K562 (cell line): ENCODE measurements around the gene PODXL. TPM values are rescaled to one million over a fixed set of nuclear protein-coding genes. Genes with fewer than 3 reads are reported as not detected.

Experiments
- BDP1 ChIP-seq: IDR thresholded peaks from 3 replicates; pipeline ENCODE4 v1.6.1; 2011; ENCODE audit not compliant: insufficient read length, insufficient read depth
- BRD9 ChIP-seq: fragments of 450-650 bp; IDR thresholded peaks from 2 replicates; pipeline ENCODE4 v1.6.1; 2018; ENCODE audit warnings: low read depth; ENCODE audit not compliant: partially characterized antibody
- CHCHD3 ChIP-seq: fragments of 250-450 bp; sonication (Bioruptor Pico); IDR thresholded peaks from 2 replicates; pipeline ENCODE4 v2.1.2; 2022; ENCODE audit warnings: mild to moderate bottlenecking
- ELF1 ChIP-seq: fragments of 200-800 bp; sonication (Bioruptor generic); IDR thresholded peaks from 2 replicates; pipeline ENCODE4 v1.6.1; 2016; ENCODE audit warnings: missing genetic modification characterization, missing compliant biosample characterization
- MAX ChIP-seq: sonication (generic); formaldehyde crosslinking; IDR thresholded peaks from 2 replicates; pipeline ENCODE4 v1.9.0; 2022; ENCODE audit warnings: mild to moderate bottlenecking, missing genetic modification reagents
- MED1 ChIP-seq: sonication (generic); formaldehyde crosslinking; IDR thresholded peaks from 2 replicates; pipeline ENCODE4 v1.8.1; 2023; ENCODE audit warnings: missing genetic modification reagents, borderline replicate concordance
- MIER1 ChIP-seq: fragments of 450-650 bp; IDR thresholded peaks from 2 replicates; pipeline ENCODE4 v1.6.1; 2016; ENCODE audit warnings: antibody characterized with exemption, mild to moderate bottlenecking, low read depth
- NCOA4 ChIP-seq: fragments of 450-650 bp; IDR thresholded peaks from 2 replicates; pipeline ENCODE4 v1.6.1; 2018; ENCODE audit warnings: mild to moderate bottlenecking; ENCODE audit not compliant: partially characterized antibody
- NFXL1 ChIP-seq: fragments of 450-650 bp; formaldehyde crosslinking; IDR thresholded peaks from 2 replicates; pipeline ENCODE4 v1.4.0; 2021; ENCODE audit warnings: mild to moderate bottlenecking
- NR2C2 ChIP-seq, 2 experiments: fragments of 200-800 bp in 1 of 2; sonication (Bioruptor generic) in 1 of 2; sonication (generic) in 1 of 2; formaldehyde crosslinking in 1 of 2; IDR thresholded peaks; 2 replicates each; pipeline versions ENCODE4 v1.6.1 to v1.8.0; 2016 to 2022; ENCODE audit warnings: mild to moderate bottlenecking in 1 of 2, missing compliant biosample characterization in 1 of 2, missing genetic modification characterization in 1 of 2, missing genetic modification reagents in 1 of 2
- RAD21 ChIP-seq, 2 experiments: fragments of 250-450 bp in 1 of 2; fragments of 450-650 bp in 1 of 2; sonication (Bioruptor Pico) in 1 of 2; formaldehyde crosslinking in 1 of 2; IDR thresholded peaks in 1 of 2; conservative IDR thresholded peaks in 1 of 2; 2 replicates each; pipeline versions ENCODE4 v1.4.0 to v1.8.0; 2020 to 2022; ENCODE audit warnings: mild to moderate bottlenecking in 2 of 2, moderate library complexity in 1 of 2
- RBM17 ChIP-seq: fragments of 200-400 bp; formaldehyde crosslinking; IDR thresholded peaks from 2 replicates; pipeline ENCODE4 v1.6.1; 2017; ENCODE audit warnings: low read depth, mild to moderate bottlenecking, low read length, borderline replicate concordance
- TBP ChIP-seq: optimal IDR thresholded peaks from 2 replicates; pipeline ENCODE3; 2011; ENCODE audit warnings: low read depth, low read length, improper control_type of control experiment
- TEAD4 ChIP-seq, 2 experiments: sonication (generic) in 1 of 2; formaldehyde crosslinking in 1 of 2; IDR thresholded peaks; 2 replicates each; pipeline versions ENCODE4 v1.6.1 to v1.8.0; 2012 to 2022; ENCODE audit warnings: borderline replicate concordance in 1 of 2, inconsistent platforms in 1 of 2, low read length in 1 of 2, mild to moderate bottlenecking in 1 of 2, missing genetic modification reagents in 1 of 2
- TFAP4 ChIP-seq: sonication (generic); formaldehyde crosslinking; IDR thresholded peaks from 2 replicates; pipeline ENCODE4 v1.8.0; 2022; ENCODE audit warnings: missing genetic modification reagents, mild to moderate bottlenecking, moderate library complexity, borderline replicate concordance
- TRIM25 ChIP-seq: fragments of 450-650 bp; IDR thresholded peaks from 2 replicates; pipeline ENCODE4 v1.7.0; 2016; ENCODE audit warnings: borderline replicate concordance
- ZBTB2 ChIP-seq: fragments of 450-650 bp; IDR thresholded peaks from 2 replicates; pipeline ENCODE4 v1.6.1; 2016; ENCODE audit warnings: antibody characterized with exemption
- ZNF263 ChIP-seq: sonication (generic); formaldehyde crosslinking; IDR thresholded peaks from 2 replicates; pipeline ENCODE4 v1.8.0; 2022; ENCODE audit warnings: mild to moderate bottlenecking, missing genetic modification reagents, borderline replicate concordance
- ZNF274 ChIP-seq: IDR thresholded peaks from 2 replicates; pipeline ENCODE4 v1.6.1; 2011; ENCODE audit warnings: low read depth, mild to moderate bottlenecking, low read length, moderate library complexity, borderline replicate concordance
- ZNF280B ChIP-seq: fragments of 250-450 bp; sonication (Bioruptor Pico); IDR thresholded peaks from 2 replicates; pipeline ENCODE4 v1.5.1; 2021; ENCODE audit warnings: mild to moderate bottlenecking
- ZNF3 ChIP-seq: fragments of 250-450 bp; sonication (Bioruptor Pico); IDR thresholded peaks from 2 replicates; pipeline ENCODE4 v1.5.0; 2021; ENCODE audit warnings: mild to moderate bottlenecking, moderate library complexity
- ZNF57 ChIP-seq: fragments of 450-650 bp; formaldehyde crosslinking; IDR thresholded peaks from 2 replicates; pipeline ENCODE4 v1.4.0; 2020; ENCODE audit warnings: mild to moderate bottlenecking, moderate library complexity
- ZNF79 ChIP-seq: fragments of 250-450 bp; sonication (Bioruptor Pico); IDR thresholded peaks from 2 replicates; pipeline ENCODE4 v1.4.0; 2020; ENCODE audit warnings: low read depth, mild to moderate bottlenecking, moderate library complexity
- polyA plus RNA-seq, 8 experiments: library from polyadenylated mRNA; depleted of rRNA in 4 of 8; stranded (reverse) in 5 of 8; unstranded in 3 of 8; fragments of >200 nt; fragmentation: Nextera tagmentation in 2 of 8; fragmentation: Illumina TruSeq in 1 of 8; extraction: Ambion mirVana in 2 of 8; extraction: Trizol in 1 of 8; gene quantifications; 2 replicates each; pipeline versions ENCODE4 v1.2.1 to v1.2.3, GENCODE V29; 2011 to 2014; ENCODE audit warnings: inconsistent platforms in 1 of 8, missing spikeins in 1 of 8
- total RNA-seq, 7 experiments: library from RNA; depleted of rRNA in 6 of 7; stranded (reverse); fragments of >200 nt in 6 of 7; fragmentation: Illumina TruSeq in 2 of 7; extraction: Trizol in 2 of 7; gene quantifications; 2 replicates each; pipeline versions ENCODE4 v1.2.1 to v1.2.3, GENCODE V29; 2011 to 2021; ENCODE audit warnings: low replicate concordance in 1 of 7

The PODXL gene
- total and polyA plus RNA-seq, 9 of the 15 experiments (the other 6 are each of a cell fraction or from before 2014, with no cell fraction given): 0.01 to 0.73 (median 0.07) TPM

DNA sequence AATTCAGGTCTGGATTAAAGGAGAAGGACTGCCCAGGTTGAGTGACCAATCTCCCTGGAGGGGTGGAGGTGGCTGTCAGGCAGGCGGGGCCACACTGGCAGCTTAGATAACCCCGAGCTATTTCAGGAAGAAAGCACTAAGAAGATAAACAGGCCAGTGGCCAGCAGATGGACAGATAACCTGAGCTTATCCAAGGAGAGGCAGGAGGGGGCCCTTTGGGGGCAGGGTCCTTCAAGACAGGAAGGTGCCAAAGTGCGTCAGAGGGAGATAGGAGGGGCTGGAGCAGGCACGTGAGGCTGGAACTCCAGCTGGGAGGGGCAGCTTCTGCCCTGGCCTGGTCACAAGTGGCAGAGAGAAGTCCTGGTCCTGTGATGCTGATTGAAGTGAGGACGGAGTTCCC is 29.8 kb upstream of the PODXL start (continued):
- TF ChIP-seq RAD21 (CRISPR knock-in tag; conservative IDR thresholded peaks at IDR 0.05 in 1 of 2, IDR thresholded peaks at IDR 0.05 in 1 of 2) (no peak), BRD9 (no peak), ELF1 (tag) (peak; percentile 38; the same call in 1 of the 2 replicates), ZNF274 (no peak), ZBTB2 (no peak), ZNF263 (CRISPR knock-in tag) (peak; percentile 38; the same call in 1 of the 2 replicates), ZNF57 (no peak), TRIM25 (no peak), NFXL1 (CRISPR knock-in tag) (no peak), BDP1 (no peak), ZNF280B (CRISPR knock-in tag) (no peak), TEAD4 (IDR thresholded peaks at IDR 0.05; ENCODE audit: low read length) (peak; percentile 90), TEAD4 (CRISPR knock-in tag; IDR thresholded peaks at IDR 0.05; ENCODE audit: borderline replicate concordance) (no peak), MED1 (CRISPR knock-in tag) (no peak), ZNF79 (no peak), MAX (CRISPR knock-in tag) (no peak), NR2C2 (CRISPR knock-in tag; IDR thresholded peaks at IDR 0.05) (no peak), NR2C2 (tag; IDR thresholded peaks at IDR 0.05) (no peak), CHCHD3 (CRISPR knock-in tag) (no peak), MIER1 (no peak), NCOA4 (no peak), ZNF3 (no peak), TFAP4 (peak; percentile 87), TBP (no peak), RBM17 (no peak)
